MG63 (cell line): ENCODE data around the gene DPYSL3. TPM values are rescaled to one million over a fixed set of nuclear protein-coding genes. Genes with fewer than 3 reads are reported as not detected.
A peak's percentile ranks its signal among the peaks of the same experiment; 100 is the strongest.

Experiments used
- DNase-seq: peaks from one replicate; pipeline ENCODE4 v3.0.0-alpha.2; 2020
- H3K27me3 ChIP-seq: fragments of 250-450 bp; sonication (Bioruptor Pico); 2 replicates; pipeline ENCODE4 v1.5.1; 2020; ENCODE audit warnings: mild to moderate bottlenecking, moderate library complexity
- H3K36me3 ChIP-seq: fragments of 250-450 bp; sonication (Bioruptor Pico); 2 replicates; pipeline ENCODE4 v1.5.1; 2020; ENCODE audit warnings: mild to moderate bottlenecking, moderate library complexity
- H3K4me3 ChIP-seq: fragments of 250-450 bp; sonication (Bioruptor Pico); 2 replicates; pipeline ENCODE4 v1.5.1; 2020; ENCODE audit warnings: mild to moderate bottlenecking, moderate library complexity
- H3K9me3 ChIP-seq: fragments of 250-450 bp; sonication (Bioruptor Pico); 2 replicates; pipeline ENCODE4 v1.5.1; 2020; ENCODE audit warnings: mild to moderate bottlenecking, moderate library complexity
- total RNA-seq: library from RNA; depleted of rRNA; stranded (reverse); fragments of >200 nt; shearing (Covaris generic); gene quantifications from 2 replicates; pipeline ENCODE4 v1.2.3, GENCODE V29; 2014; ENCODE audit warnings: low replicate concordance

DPYSL3 gene
- total RNA-seq, 1 experiment from 2014 or later, result 84.1 TPM

DNA sequence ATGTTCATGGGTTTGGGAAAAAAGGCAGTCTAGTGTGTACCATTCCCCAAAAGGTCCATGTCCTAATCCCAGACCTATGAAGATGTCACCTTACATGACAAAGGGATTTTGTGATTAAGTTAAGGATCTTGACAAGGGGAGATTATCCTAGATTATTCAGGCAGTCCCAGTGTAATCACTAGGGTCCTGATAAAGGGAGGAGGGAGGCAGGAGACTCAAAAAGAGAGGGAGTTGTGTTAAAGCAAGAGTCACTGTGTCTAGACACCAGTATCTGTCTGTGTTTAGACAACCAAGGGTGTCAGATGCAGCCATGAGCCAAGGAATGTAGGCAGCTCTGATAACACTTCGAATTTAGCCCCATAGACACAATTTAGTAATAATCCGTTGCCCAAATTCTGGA, 49.5 kb downstream of the DPYSL3 start:
- no peak for DNase-seq
- H3K27me3 ChIP-seq, result no peaks in the 10 kb centered on the region
- H3K36me3 ChIP-seq, result no peaks in the 10 kb centered on the region
- H3K4me3 ChIP-seq, result no peak overlapping the region
- H3K9me3 ChIP-seq, result peaks cover 2% of the 10 kb centered on the region; the same call in 1 of the 2 replicates

- Histone ChIP-seq H3K27me3 (no peaks in the 10 kb centered on the region), H3K4me3 (no peak overlapping the region), H3K36me3 (no peaks in the 10 kb centered on the region), H3K9me3 (peaks cover 2% of the 10 kb centered on the region; the same call in 1 of the 2 replicates)
- DNase-seq, result no peak
Observed at GRCh38 chr5:147458581-147458980, 51.3 kb downstream of the DPYSL3 start.

- H3K4me3 ChIP-seq, result no peak overlapping the region
- DNase-seq, result no peak
- H3K36me3 ChIP-seq, result no peaks in the 10 kb centered on the region
- no peaks in the 10 kb centered on the region for H3K27me3 ChIP-seq
- peaks cover 2% of the 10 kb centered on the region; the same call in 1 of the 2 replicates for H3K9me3 ChIP-seq
Observed at GRCh38 chr5:147455822-147456450, 53.9 kb downstream of the DPYSL3 start.

DNA sequence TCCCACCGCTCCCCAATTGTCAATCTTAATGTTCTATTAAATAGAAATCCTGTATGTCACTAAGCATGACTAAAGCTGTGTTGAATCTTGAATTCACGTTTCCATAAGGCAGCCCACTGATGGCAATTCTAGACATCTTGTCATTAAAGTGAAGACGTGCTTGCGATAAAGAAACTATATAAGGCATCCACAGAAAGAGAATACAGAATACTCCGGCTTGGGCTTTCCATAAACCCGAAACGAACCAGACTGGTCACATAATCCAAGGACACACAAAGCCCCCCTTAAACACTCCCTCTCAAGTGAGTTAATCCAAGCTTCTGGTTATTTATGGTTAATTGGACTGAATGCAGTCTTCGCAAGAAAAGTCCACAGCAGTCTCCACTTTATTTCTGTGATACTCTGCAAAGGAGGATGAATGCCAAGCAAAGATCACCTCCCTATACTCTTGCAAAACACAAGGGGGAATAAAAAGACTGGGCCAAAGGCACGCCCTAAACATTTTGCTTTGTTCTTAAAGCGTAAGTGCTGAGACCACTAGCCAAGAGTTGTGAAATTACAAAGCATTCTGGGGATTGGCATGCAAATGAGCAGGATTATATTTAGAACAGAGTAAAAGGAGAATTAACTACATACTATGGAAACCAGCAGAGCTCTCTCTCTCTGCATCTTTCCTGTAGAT, 54.7 kb downstream of the DPYSL3 start:
- Histone ChIP-seq H3K9me3 (no peaks in the 10 kb centered on the region), H3K36me3 (no peaks in the 10 kb centered on the region), H3K27me3 (no peaks in the 10 kb centered on the region), H3K4me3 (peak overlapping the region; percentile 64)
- DNase-seq, result peak; percentile 70

GRCh38 chr5:147453875-147454814, 55.7 kb downstream of the DPYSL3 start:
- Histone ChIP-seq H3K27me3 (no peaks in the 10 kb centered on the region), H3K9me3 (no peaks in the 10 kb centered on the region), H3K36me3 (no peaks in the 10 kb centered on the region), H3K4me3 (peak overlapping the region; percentile 64)
- peak; percentile 91 for DNase-seq

DNA sequence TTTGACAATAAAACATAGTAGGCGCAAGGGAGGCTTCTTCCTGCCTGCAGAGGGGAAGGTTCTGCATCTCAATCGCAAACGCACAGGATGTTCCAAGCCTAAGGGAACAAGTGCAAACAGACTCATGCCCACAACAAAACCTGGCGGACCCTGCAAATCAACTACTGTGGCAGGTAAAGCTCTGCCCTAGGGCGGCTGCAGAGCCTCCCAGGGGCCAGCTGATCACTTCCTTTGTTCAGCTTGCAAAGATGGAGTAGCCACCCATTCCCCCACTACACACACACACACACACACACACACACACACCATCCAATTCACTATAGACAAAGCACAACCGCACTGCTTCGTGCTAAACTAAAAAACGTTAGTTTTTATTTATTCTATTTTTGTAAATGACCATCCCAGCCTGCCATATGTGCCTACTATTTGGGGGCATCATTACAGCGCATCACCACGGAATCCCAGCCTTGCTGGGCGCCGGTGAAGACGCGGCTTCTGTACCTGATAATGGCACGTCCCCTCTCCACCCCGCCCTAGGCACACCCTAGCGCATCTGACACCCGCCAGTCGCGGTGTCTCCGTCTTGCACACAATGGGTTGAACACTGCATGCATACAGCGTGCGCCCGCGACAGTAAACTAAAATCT, 57.6 kb downstream of the DPYSL3 start:
- no peaks in the 10 kb centered on the region for H3K9me3 ChIP-seq
- DNase-seq, result no peak
- H3K36me3 ChIP-seq, result no peaks in the 10 kb centered on the region
- H3K4me3 ChIP-seq, result peak overlapping the region; percentile 64
- H3K27me3 ChIP-seq, result no peaks in the 10 kb centered on the region

DNA sequence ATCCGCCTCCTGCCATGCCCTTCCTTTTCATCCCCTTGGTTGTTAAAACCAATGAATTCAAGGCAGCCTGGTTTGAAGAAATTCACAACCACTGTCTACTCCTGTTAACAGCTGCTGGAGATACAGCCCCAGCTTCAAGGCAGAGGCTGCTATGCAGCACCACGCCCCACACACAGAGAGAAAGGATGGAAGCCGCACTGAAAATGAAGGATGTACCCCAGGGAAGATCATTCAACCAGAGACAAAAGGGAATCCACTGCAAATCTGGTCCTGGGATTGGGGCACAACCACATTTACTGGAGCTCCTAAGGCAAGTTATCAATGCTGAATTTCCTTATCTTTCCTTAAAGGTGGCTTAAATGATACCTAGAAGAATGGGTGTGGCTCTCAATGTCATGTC, 58.7 kb downstream of the DPYSL3 start:
- Histone ChIP-seq H3K36me3 (peaks cover 7% of the 10 kb centered on the region), H3K9me3 (no peaks in the 10 kb centered on the region), H3K27me3 (no peaks in the 10 kb centered on the region), H3K4me3 (no peak overlapping the region)
- no peak for DNase-seq

GRCh38 chr5:147450606-147451005, 59.3 kb downstream of the DPYSL3 start:
- H3K4me3 ChIP-seq, result no peak overlapping the region
- no peaks in the 10 kb centered on the region for H3K9me3 ChIP-seq
- H3K27me3 ChIP-seq, result no peaks in the 10 kb centered on the region
- H3K36me3 ChIP-seq, result peaks cover 10% of the 10 kb centered on the region
- DNase-seq, result no peak

- Histone ChIP-seq H3K9me3 (no peaks in the 10 kb centered on the region), H3K4me3 (no peak overlapping the region), H3K36me3 (peaks cover 10% of the 10 kb centered on the region), H3K27me3 (no peaks in the 10 kb centered on the region)
- no peak for DNase-seq
Observed at GRCh38 chr5:147448766-147449165, 61.1 kb downstream of the DPYSL3 start.

DNA sequence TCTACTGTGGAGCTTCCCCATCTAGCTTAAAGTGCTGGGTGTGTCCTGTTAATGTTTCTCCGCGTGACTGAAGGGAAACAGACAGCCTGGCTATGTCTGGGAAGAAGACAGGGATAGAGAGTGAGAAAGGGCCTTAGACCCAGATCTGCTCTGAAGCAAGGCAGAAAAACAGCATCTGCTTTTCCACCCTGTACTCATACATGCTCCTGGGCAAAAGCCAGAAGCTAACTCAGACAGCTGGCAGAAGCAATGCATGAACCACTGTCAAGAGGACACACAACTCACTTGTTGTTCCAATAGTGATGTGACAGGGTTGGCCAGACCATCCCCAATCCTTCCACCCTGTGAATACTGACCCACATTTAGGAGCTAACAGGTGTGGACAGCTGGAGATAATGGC, 63.3 kb downstream of the DPYSL3 start:
- no peak overlapping the region for H3K4me3 ChIP-seq

DNA sequence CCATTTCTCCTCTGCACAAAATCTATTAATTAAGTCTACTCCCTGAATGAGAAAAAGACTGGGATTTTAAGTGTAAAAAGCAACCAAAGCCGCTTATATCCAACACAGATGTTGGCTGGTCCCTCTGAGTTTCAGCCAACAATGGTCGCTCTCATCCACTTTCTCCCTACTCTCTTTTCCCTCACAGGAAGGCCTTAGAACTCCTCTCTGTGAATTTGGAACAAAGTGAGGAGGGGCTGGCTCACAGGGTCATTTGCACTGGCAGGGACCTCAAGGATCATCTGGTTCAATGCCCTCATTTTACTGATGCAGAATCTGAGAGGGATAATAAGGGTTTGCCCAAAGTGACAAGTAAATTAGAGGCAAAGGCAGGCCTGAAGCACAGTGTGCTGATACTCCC, 64.0 kb downstream of the DPYSL3 start:
- no peaks in the 10 kb centered on the region for H3K9me3 ChIP-seq
- no peak overlapping the region for H3K4me3 ChIP-seq
- no peak for DNase-seq
- H3K36me3 ChIP-seq, result peaks cover 10% of the 10 kb centered on the region
- H3K27me3 ChIP-seq, result no peaks in the 10 kb centered on the region

More for the DNA sequence above, 63.3 kb downstream of the DPYSL3 start:
- Histone ChIP-seq H3K9me3 (no peaks in the 10 kb centered on the region), H3K36me3 (peaks cover 10% of the 10 kb centered on the region), H3K27me3 (no peaks in the 10 kb centered on the region)
- DNase-seq, result no peak

DNA sequence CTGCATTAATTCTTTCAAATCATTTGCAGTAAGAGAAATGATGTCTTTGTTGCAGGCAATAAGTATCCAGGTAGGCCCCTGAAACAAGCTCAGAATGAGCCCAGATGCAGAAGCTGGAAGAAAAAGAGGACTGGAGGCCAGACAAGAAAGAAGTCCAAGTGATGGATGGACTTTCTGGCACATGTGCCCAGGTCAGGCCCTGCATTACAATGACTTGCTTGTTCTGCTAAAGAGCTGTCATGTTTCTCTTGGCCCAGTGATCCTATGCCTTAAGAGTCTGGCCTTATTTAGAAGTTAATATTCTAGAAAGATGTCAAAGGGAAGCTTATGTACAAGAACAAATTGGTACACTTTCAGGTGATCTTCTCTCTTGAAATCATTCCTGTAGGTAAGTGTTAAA, 64.8 kb downstream of the DPYSL3 start:
- Histone ChIP-seq H3K9me3 (no peaks in the 10 kb centered on the region), H3K27me3 (no peaks in the 10 kb centered on the region), H3K36me3 (peaks cover 10% of the 10 kb centered on the region), H3K4me3 (no peak overlapping the region)
- DNase-seq, result no peak

DNA sequence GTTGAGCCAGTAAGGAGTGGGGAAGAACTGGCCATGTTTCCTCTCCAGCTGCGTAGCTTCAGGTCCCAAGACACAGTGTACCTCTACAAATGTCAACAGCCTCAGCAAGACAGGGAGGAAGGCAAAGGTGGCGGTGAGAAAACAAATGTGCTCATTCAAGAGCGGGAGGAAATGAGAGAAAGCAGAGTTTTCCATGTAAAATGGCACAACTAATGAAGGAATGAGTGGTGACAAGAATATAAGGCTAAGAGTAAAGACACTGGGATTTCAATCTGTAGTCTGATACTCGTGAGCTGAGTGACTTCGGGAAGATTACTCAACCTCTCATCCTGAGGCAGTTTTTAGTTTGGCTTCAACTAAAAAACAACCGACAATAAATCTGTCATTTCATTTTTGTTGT, 67.6 kb downstream of the DPYSL3 start:
- Histone ChIP-seq H3K36me3 (peaks cover 10% of the 10 kb centered on the region), H3K27me3 (no peaks in the 10 kb centered on the region), H3K4me3 (no peak overlapping the region), H3K9me3 (no peaks in the 10 kb centered on the region)
- DNase-seq, result no peak

GRCh38 chr5:147441191-147441695, 68.6 kb downstream of the DPYSL3 start:
- H3K9me3 ChIP-seq, result no peaks in the 10 kb centered on the region
- peaks cover 4% of the 10 kb centered on the region for H3K36me3 ChIP-seq
- DNase-seq, result no peak
- no peak overlapping the region for H3K4me3 ChIP-seq
- H3K27me3 ChIP-seq, result no peaks in the 10 kb centered on the region

DNA sequence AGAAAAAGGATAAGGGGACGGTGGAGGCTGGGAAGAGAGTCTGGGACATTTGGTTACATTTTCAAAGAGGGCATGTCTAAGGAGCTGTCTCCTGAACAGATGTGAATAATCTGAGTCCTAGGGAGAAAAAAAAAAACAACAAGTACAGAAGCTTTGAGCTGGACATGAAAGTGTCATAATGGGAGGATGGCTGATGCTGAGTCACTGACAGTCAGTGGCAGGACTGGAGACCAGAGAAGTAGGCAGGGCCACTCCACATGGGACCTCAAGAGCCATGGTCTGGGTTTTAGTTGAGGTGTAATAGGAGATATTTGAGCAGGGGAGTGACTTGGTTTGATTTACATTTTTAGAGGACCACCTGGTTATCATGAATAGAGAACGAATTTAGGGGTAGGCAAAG, 70.6 kb downstream of the DPYSL3 start:
- peak; percentile 50 for DNase-seq
- Histone ChIP-seq H3K27me3 (no peaks in the 10 kb centered on the region), H3K36me3 (no peaks in the 10 kb centered on the region), H3K9me3 (no peaks in the 10 kb centered on the region), H3K4me3 (no peak overlapping the region)

DNA sequence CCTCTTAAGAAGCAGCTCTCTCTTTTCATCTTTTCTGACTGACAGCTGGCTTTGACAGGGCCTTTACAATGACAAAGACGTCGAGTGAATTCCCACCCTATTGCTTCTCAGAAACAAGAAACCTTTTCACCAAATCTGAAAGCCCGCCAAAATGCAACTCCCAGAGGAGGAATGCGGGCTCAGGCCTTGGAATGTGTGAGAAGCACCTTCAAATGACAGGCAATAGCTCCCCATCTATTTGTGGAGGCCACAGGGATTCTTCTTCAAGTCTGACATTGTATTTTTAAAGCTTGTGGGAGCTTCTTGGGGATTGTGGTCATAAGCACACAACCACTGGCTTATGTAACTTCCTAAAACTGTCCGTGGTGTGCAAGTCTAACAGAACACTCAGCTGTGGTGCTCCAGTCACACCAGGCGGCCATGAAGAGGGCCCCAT, 72.7 kb downstream of the DPYSL3 start:
- DNase-seq, result no peak
- no peak overlapping the region for H3K4me3 ChIP-seq
- no peaks in the 10 kb centered on the region for H3K27me3 ChIP-seq
- no peaks in the 10 kb centered on the region for H3K36me3 ChIP-seq
- no peaks in the 10 kb centered on the region for H3K9me3 ChIP-seq
